ENCODE data around the gene TCTN1. TPM values are rescaled to one million over a fixed set of nuclear protein-coding genes. Genes with fewer than 3 reads are reported as not detected.

The TCTN1 gene
- total and polyA plus RNA-seq, 2 of the 8 experiments (the other 6 are each of a cell fraction or from before 2014, with no cell fraction given), result 14.7 to 16.4 TPM

DNA sequence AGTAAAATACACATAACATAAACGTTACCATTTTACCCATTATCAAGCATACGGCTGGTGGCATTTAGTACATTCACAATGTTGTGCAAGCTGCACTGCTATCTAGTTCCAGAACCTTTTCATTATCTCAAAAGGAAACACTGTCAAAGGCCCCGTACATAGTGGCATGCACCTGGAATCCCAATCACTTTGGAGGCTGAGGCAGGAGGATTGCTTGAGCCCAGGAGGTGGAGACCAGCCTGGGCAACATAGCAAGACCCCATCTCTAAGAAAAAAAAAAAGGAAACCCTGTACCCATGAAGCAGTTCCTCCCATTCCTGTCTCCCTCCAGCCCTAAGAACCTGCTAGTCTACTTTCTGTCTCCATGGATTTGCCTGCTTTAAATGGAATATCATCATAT lies 82.4 kb downstream of the TCTN1 start (continued):
- no peak for TF ChIP-seq GTF2F1 (IDR thresholded peaks at IDR 0.05; ENCODE audit: borderline replicate concordance, low read depth, low read length)
- TF ChIP-seq HDAC6 (IDR thresholded peaks at IDR 0.05; ENCODE audit: low read depth, low read length), result no peak
- no peak for TF ChIP-seq MAFK (IDR thresholded peaks at IDR 0.05; ENCODE audit: low read depth, low read length)

All from H1 (cell line).